ENCODE data around the gene ADAMTS3.

The ADAMTS3 gene

DNA sequence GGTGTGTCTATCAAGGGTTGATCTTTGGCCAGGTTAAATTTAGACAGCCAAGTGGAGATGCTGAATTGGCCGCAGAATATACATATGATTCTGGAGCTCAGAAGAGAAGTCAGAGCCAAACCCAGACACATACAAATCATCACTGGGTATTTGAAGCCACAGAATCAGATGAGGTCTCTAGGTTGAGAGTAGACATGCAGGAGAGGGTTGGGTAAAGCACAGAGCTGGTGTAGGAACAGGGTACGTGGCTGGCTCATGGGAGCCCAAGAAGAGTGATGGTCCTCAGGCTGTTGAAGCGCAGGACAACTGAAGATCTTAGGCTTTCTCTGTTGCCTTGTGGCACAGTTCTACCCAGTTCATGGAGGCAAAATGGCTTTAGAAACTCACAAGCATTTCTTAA, 37.7 kb downstream of the ADAMTS3 start:
- no peak for DNase-seq (ENCODE audit: extremely low read depth, low read depth)
- no peak overlapping the region for H3K4me3 ChIP-seq (replicated peaks; ENCODE audit: low read depth, low read length)
- TF ChIP-seq, protein P1, sequence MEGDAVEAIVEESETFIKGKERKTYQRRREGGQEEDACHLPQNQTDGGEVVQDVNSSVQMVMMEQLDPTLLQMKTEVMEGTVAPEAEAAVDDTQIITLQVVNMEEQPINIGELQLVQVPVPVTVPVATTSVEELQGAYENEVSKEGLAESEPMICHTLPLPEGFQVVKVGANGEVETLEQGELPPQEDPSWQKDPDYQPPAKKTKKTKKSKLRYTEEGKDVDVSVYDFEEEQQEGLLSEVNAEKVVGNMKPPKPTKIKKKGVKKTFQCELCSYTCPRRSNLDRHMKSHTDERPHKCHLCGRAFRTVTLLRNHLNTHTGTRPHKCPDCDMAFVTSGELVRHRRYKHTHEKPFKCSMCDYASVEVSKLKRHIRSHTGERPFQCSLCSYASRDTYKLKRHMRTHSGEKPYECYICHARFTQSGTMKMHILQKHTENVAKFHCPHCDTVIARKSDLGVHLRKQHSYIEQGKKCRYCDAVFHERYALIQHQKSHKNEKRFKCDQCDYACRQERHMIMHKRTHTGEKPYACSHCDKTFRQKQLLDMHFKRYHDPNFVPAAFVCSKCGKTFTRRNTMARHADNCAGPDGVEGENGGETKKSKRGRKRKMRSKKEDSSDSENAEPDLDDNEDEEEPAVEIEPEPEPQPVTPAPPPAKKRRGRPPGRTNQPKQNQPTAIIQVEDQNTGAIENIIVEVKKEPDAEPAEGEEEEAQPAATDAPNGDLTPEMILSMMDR (IDR thresholded peaks at IDR 0.05; ENCODE audit: low read depth, low read length, missing control alignments): no peak

- DNase-seq (ENCODE audit: extremely low read depth, low read depth): no peak
- no peak overlapping the region for H3K4me3 ChIP-seq (replicated peaks; ENCODE audit: low read depth, low read length)
- TF ChIP-seq, protein P1 (IDR thresholded peaks at IDR 0.05; ENCODE audit: low read depth, low read length, missing control alignments): no peak
Measured at GRCh38 chr4:72529148-72529822, 39.7 kb downstream of the ADAMTS3 start.

DNA sequence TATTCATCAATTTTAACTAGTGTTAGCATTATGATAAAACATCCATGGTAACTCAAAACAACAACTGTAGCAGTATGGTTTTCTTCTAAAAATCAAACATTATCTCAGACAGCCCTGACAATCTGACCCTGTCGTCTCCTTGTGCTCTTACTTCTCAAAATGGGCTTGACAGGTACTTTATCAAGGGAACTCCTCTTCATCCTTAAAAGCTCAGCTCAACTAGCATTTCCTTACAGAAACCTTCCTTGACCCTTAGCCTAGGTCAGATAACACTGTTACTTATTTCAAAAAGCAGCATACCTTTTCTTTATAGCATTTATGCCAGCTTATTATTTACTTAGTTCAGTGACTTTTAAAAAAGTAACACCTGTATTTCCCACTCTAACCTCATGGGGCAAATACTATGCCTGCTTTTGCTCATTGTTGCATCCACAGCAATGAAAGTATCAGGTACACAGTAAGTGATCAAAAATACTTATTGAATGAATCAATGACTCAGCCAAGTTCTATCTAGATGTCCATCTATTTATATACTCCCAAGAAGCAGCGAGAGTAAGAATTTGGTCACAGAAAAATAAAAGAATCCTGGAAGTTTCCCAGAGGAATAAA, 41.9 kb downstream of the ADAMTS3 start:
- no peak for DNase-seq (ENCODE audit: extremely low read depth, low read depth)
- H3K4me3 ChIP-seq (replicated peaks; ENCODE audit: low read depth, low read length): no peak overlapping the region
- TF ChIP-seq, protein P1 (IDR thresholded peaks at IDR 0.05; ENCODE audit: low read depth, low read length, missing control alignments): no peak

DNA sequence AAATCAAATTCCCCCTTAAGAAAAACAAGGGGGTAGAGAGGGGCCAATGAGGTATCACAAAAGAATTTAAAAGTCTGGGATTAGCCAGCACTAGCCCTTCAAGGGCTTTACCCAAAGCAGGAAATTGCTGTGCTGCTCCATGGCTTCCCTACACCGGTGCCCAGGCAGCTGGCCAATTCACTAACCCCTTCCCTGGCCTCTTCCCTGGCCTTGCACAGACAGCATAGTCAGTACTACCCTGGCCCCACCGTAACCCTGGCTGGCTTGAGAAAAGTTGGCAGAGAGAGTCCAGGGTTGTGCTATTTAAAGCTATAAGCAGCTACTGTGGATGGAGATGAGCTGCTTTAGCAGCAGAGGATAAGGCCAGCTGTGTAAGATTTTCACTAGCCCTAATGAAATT, 43.1 kb downstream of the ADAMTS3 start:
- H3K4me3 ChIP-seq (replicated peaks; ENCODE audit: low read depth, low read length): no peak overlapping the region
- TF ChIP-seq, protein P1 (IDR thresholded peaks at IDR 0.05; ENCODE audit: low read depth, low read length, missing control alignments): no peak
- DNase-seq (ENCODE audit: extremely low read depth, low read depth): peak; percentile 29

- DNase-seq (ENCODE audit: extremely low read depth, low read depth): no peak
- TF ChIP-seq, protein P1 (IDR thresholded peaks at IDR 0.05; ENCODE audit: low read depth, low read length, missing control alignments): no peak
- H3K4me3 ChIP-seq (replicated peaks; ENCODE audit: low read depth, low read length): no peak overlapping the region
Measured at GRCh38 chr4:72522440-72522839, 46.6 kb downstream of the ADAMTS3 start.

GRCh38 chr4:72513227-72513626, 55.8 kb downstream of the ADAMTS3 start:
- no peak for DNase-seq (ENCODE audit: extremely low read depth, low read depth)
- no peak overlapping the region for H3K4me3 ChIP-seq (replicated peaks; ENCODE audit: low read depth, low read length)
- TF ChIP-seq, protein P1 (IDR thresholded peaks at IDR 0.05; ENCODE audit: low read depth, low read length, missing control alignments): no peak

All from HFF-Myc (cell line).